ENCODE data around the gene ZNF283. TPM values are rescaled to one million over a fixed set of nuclear protein-coding genes. Genes with fewer than 3 reads are reported as not detected.

Gene ZNF283
- total and polyA plus RNA-seq, 9 of the 15 experiments (the other 6 are each of a cell fraction or from before 2014, with no cell fraction given), result 6.0 to 19.5 (median 9.8) TPM

DNA sequence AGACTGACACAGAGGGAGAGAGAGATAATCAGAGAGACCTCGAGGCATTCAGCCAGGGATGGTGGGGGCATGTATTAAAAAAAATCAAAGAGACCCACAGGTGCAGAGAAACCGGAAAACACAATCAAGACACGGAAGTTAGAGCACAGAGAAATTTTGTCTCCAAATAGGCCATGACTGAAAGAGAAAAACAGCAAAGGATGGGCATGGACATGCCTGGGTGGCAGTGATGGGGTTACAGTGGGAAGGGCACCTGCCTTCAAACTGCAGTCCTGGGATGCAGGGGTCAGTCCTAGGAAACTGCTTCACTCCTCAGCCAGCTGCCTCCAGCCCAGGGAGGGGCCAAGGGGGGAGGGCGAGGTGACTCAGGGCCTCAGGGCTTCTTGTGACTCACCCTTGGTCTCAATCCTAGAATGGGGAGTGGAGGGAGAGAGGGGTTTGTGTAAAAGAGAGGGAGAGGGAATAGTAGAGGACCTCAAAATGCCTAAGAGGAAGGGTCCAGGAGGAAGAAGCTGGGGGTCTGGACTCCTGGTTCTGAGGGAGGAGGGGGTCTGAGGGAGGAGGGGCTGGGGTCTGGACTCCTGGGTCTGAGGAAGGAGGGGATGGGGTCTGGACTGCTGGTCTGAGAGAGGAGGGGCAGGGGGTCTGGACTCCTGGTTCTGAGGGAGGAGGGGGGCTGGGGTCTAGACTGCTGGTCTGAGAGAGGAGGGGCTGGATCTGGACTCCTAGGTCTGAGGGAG, 42.7 kb upstream of the ZNF283 start (continued):
- 0 out of 2 replicates have a peak, but pooled peaks have one; percentile 18 for TF ChIP-seq CBFA2T2 (conservative IDR thresholded peaks at IDR 0.05)
- TF ChIP-seq JUND (IDR thresholded peaks at IDR 0.05; ENCODE audit: borderline replicate concordance, low read depth, low read length), result peak; percentile 99
- peak; percentile 97; the same call in 2 of the 3 replicates for TF ChIP-seq JUND (tag; IDR thresholded peaks at IDR 0.05; ENCODE audit: borderline replicate concordance, low read depth, low read length)
- no peak for TF ChIP-seq RFX1 (IDR thresholded peaks at IDR 0.05)
- TF ChIP-seq LCOR (CRISPR knock-in tag; IDR thresholded peaks at IDR 0.05), result no peak
- no peak for TF ChIP-seq CBX5 (IDR thresholded peaks at IDR 0.05; ENCODE audit: borderline replicate concordance, low read depth)
- TF ChIP-seq SMARCA4 (IDR thresholded peaks at IDR 0.05), result peak; percentile 95
- TF ChIP-seq MTA2 (IDR thresholded peaks at IDR 0.05; ENCODE audit: low read depth), result no peak; the same call in 1 of the 2 replicates
- TF ChIP-seq FOXM1 (IDR thresholded peaks at IDR 0.05; ENCODE audit: low read depth), result no peak
- no peak for TF ChIP-seq FOXM1 (CRISPR knock-in tag; IDR thresholded peaks at IDR 0.05; ENCODE audit: low read depth)
- TF ChIP-seq GTF2B (IDR thresholded peaks at IDR 0.05; ENCODE audit: extremely low read depth, insufficient read length), result no peak
- TF ChIP-seq ZNF507 (tag; conservative IDR thresholded peaks at IDR 0.05), result no peak
- peak; percentile 75 for TF ChIP-seq BRD9 (IDR thresholded peaks at IDR 0.05; ENCODE audit: low read depth, partially characterized antibody)
- no peak for TF ChIP-seq FOXP1 (CRISPR knock-in tag; IDR thresholded peaks at IDR 0.05)
- TF ChIP-seq GABPA (tag; conservative IDR thresholded peaks at IDR 0.05; ENCODE audit: low read depth), result 0 out of 2 replicates have a peak, but pooled peaks have one; percentile 0
- peak; percentile 90 for TF ChIP-seq NEUROD1 (IDR thresholded peaks at IDR 0.05; ENCODE audit: borderline replicate concordance, low read depth, low read length, partially characterized antibody)
- TF ChIP-seq POLR2AphosphoS5 (IDR thresholded peaks at IDR 0.05; ENCODE audit: control insufficient read depth, insufficient read depth, low read depth, low read length), result peak; percentile 20; the same call in 1 of the 2 replicates
- no peak for TF ChIP-seq POLR2AphosphoS2 (IDR thresholded peaks at IDR 0.05; ENCODE audit: low read length)
- peak; percentile 37; the same call in 1 of the 2 replicates for TF ChIP-seq ZNF316 (IDR thresholded peaks at IDR 0.05)
- TF ChIP-seq, protein P1, sequence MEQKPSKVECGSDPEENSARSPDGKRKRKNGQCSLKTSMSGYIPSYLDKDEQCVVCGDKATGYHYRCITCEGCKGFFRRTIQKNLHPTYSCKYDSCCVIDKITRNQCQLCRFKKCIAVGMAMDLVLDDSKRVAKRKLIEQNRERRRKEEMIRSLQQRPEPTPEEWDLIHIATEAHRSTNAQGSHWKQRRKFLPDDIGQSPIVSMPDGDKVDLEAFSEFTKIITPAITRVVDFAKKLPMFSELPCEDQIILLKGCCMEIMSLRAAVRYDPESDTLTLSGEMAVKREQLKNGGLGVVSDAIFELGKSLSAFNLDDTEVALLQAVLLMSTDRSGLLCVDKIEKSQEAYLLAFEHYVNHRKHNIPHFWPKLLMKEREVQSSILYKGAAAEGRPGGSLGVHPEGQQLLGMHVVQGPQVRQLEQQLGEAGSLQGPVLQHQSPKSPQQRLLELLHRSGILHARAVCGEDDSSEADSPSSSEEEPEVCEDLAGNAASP (IDR thresholded peaks at IDR 0.05), result no peak
- TF ChIP-seq HCFC1 (IDR thresholded peaks at IDR 0.05; ENCODE audit: low read depth, low read length), result no peak
- no peak for TF ChIP-seq ZNF695 (CRISPR knock-in tag; IDR thresholded peaks at IDR 0.05)
- TF ChIP-seq PTRF (tag; IDR thresholded peaks at IDR 0.05), result no peak
- TF ChIP-seq CBFB (CRISPR knock-in tag; IDR thresholded peaks at IDR 0.05), result no peak
- TF ChIP-seq BACH1 (tag; IDR thresholded peaks at IDR 0.05), result no peak
- no peak for TF ChIP-seq FOXO4 (CRISPR knock-in tag; IDR thresholded peaks at IDR 0.05)
- peak; percentile 98 for TF ChIP-seq FOSL1 (tag; conservative IDR thresholded peaks at IDR 0.05)
- TF ChIP-seq POLR2G (IDR thresholded peaks at IDR 0.05; ENCODE audit: low read depth, low read length), result no peak
- TF ChIP-seq ERF (CRISPR knock-in tag; IDR thresholded peaks at IDR 0.05), result no peak

Measured in K562 (cell line).